Body of pancreas (tissue), 4 donors: ENCODE data around the gene SIN3B.

ENCODE experiments used
- CTCF ChIP-seq, 7 experiments: fragments of 450-650 bp in 4 of 7; fragments of 200-600 bp in 3 of 7; sonication (generic) in 3 of 7; IDR thresholded peaks; one replicate each; pipeline ENCODE4 v1.5.1; 2016 to 2019; ENCODE audit warnings: antibody characterized with exemption in 7 of 7
- POLR2A ChIP-seq, 3 donors: fragments of 450-650 bp; IDR thresholded peaks; one replicate each; pipeline ENCODE4 v1.6.1; 2016; ENCODE audit warnings: antibody characterized with exemption in 3 of 3, mild to moderate bottlenecking in 2 of 3

DNA sequence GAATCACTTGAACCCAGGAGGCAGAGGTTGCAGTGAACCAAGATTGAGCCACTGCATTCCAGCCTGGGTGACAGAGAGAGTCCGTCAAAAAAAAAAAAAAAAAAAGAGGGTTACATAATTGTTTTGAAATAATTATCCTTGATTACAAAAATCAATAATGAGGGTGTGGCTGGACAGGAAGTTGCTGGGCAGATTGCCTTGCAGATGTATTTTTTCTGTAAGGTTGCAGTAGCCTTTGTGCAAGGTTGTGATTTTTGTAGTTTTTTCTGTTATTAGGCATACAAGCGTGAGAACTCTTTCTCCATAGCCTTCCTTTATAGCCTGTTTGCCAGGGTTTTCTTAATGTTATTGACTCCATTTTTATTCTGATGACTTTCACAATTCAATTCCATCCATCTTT is 40.7 kb upstream of the SIN3B start:
- TF ChIP-seq CTCF (IDR thresholded peaks at IDR 0.05) (no peak), POLR2A (IDR thresholded peaks at IDR 0.05) (no peak)
